Measurements from ENCODE around the gene KCNQ5.

KCNQ5 gene

DNA sequence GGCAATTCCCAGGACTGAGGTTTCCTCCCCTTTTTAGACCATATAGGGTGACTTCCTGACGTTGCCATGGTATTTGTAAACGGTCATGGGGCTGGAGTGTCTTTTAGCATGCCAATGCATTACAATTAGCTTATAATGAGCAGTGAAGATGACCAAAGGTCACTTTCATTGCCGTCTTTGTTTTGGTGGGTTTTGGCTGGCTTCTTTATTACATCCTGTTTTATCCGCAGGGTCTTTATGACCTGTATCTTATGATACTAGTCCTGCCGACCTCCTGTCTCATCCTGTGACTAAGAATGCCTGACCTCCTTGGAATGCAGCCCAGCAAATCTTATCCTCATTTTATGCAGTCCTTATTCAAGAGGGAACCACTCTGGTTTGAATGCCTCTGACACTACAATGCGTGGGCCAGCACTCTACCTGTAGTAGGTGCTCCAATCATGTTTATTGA is 190.1 kb downstream of the KCNQ5 start:
- Histone ChIP-seq H3K27ac (no peak overlapping the region), H3K9ac (ENCODE audit: insufficient read length) (no peak overlapping the region), H3K9me3 (ENCODE audit: low read depth, low read length) (no peaks in the 10 kb centered on the region), H3K36me3 (ENCODE audit: insufficient read depth, low read length) (no peaks in the 10 kb centered on the region), H3K4me3 (no peak overlapping the region)
- TF ChIP-seq EZH2 (IDR thresholded peaks at IDR 0.05) (no peak), POLR2AphosphoS5 (IDR thresholded peaks at IDR 0.05; ENCODE audit: borderline replicate concordance, low read depth, low read length) (no peak), FOXP2 (optimal IDR thresholded peaks at IDR 0.05; ENCODE audit: control extremely low read depth, extremely low read length, insufficient read depth) (no peak)
- no peak for DNase-seq (ENCODE audit: low read depth, low spot score)

DNA sequence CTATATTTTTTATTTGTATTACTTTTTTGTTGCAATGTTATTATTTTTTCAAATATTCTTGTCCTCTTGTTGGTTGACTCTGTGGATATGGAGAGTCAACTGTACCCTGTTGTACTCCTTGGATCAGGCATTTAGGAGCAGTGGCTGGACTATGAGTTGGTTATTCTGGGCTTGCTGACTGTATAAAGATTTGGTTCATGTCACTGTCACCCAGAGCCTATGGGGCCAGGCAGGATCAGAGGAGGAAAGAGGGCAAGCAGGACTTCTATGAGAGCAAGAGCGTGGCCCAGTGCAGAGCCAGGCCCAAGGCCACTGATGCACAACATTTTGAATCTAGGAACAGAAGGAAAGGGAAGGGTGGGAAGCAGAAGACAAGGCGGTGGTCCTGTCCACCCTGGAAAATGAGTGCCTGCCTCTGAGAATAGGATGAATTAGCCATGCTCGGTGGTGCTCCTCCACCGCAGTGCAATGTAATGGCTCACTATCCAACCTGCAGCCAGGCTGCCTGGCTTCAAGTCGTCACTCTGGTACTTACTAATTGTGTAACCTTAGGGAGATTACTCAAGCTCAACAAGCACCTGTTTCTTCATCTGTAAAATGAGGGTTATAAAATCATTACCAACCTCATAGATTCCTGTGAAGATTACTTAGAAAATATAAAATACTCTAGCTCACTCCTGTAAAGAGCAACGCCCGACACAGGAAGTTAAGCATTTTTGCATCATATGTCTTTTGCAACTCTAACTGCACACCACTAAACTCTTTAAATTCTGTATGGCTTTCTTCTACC is 192.1 kb downstream of the KCNQ5 start:
- no peak overlapping the region for H3K4me3 ChIP-seq

DNA sequence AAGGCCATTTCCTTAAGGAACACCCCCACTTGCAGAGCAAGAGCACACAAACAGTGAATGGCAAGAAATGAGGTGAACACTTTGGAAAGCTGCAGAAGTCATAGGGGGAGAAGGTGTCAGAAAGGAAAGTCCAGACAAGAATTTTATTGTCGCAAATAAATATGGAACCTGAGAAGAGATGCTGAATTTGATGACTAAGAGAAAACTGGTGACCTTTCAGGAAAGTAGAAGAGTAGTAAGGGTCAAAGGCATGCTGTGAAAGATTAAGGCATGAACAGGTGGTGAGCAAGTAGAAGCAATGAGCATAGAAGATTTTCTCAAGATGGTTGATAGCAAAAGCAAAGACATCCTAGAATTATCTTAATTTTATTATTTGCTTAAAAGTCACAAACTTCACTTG is 194.2 kb downstream of the KCNQ5 start:
- no peak overlapping the region for H3K27ac ChIP-seq
- DNase-seq (ENCODE audit: low read depth, low spot score), result no peak
- TF ChIP-seq FOXP2 (optimal IDR thresholded peaks at IDR 0.05; ENCODE audit: control extremely low read depth, extremely low read length, insufficient read depth) (no peak), EZH2 (IDR thresholded peaks at IDR 0.05) (no peak), POLR2AphosphoS5 (IDR thresholded peaks at IDR 0.05; ENCODE audit: borderline replicate concordance, low read depth, low read length) (no peak)
- no peaks in the 10 kb centered on the region for H3K9me3 ChIP-seq (ENCODE audit: low read depth, low read length)
- H3K36me3 ChIP-seq (ENCODE audit: insufficient read depth, low read length), result no peaks in the 10 kb centered on the region
- no peak overlapping the region for H3K4me3 ChIP-seq
- H3K9ac ChIP-seq (ENCODE audit: insufficient read length), result no peak overlapping the region

More for the DNA sequence above, 192.1 kb downstream of the KCNQ5 start:
- TF ChIP-seq POLR2AphosphoS5 (IDR thresholded peaks at IDR 0.05; ENCODE audit: borderline replicate concordance, low read depth, low read length), result no peak
- TF ChIP-seq FOXP2 (optimal IDR thresholded peaks at IDR 0.05; ENCODE audit: control extremely low read depth, extremely low read length, insufficient read depth), result no peak
- no peak for TF ChIP-seq EZH2 (IDR thresholded peaks at IDR 0.05)
- Histone ChIP-seq H3K36me3 (ENCODE audit: insufficient read depth, low read length) (no peaks in the 10 kb centered on the region), H3K27ac (no peak overlapping the region), H3K9me3 (ENCODE audit: low read depth, low read length) (no peaks in the 10 kb centered on the region), H3K9ac (ENCODE audit: insufficient read length) (no peak overlapping the region)
- DNase-seq (ENCODE audit: low read depth, low spot score), result no peak

DNA sequence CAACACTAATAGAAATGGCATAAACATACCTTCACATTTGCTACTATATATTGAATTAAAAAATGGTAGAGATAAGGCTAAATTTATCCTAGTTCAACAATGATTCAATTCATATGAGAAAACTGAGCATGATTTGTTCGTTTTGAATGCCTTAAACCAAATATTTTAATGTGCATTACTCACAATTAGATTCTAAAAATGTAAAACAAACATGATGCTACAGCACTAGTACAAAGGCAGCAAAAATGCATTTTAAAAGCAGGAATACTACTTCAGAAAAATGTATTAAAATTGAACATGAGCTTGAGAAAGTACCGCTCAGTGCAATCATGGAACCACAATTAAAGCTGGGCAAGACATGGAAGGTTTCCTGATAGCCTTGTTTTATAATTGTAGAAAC is 195.3 kb downstream of the KCNQ5 start:
- no peak overlapping the region for H3K27ac ChIP-seq
- no peak overlapping the region for H3K4me3 ChIP-seq
- no peak for DNase-seq (ENCODE audit: low read depth, low spot score)
- no peaks in the 10 kb centered on the region for H3K9me3 ChIP-seq (ENCODE audit: low read depth, low read length)
- H3K9ac ChIP-seq (ENCODE audit: insufficient read length), result no peak overlapping the region
- no peak for TF ChIP-seq FOXP2 (optimal IDR thresholded peaks at IDR 0.05; ENCODE audit: control extremely low read depth, extremely low read length, insufficient read depth)
- TF ChIP-seq POLR2AphosphoS5 (IDR thresholded peaks at IDR 0.05; ENCODE audit: borderline replicate concordance, low read depth, low read length), result no peak
- TF ChIP-seq EZH2 (IDR thresholded peaks at IDR 0.05), result no peak
- no peaks in the 10 kb centered on the region for H3K36me3 ChIP-seq (ENCODE audit: insufficient read depth, low read length)

DNA sequence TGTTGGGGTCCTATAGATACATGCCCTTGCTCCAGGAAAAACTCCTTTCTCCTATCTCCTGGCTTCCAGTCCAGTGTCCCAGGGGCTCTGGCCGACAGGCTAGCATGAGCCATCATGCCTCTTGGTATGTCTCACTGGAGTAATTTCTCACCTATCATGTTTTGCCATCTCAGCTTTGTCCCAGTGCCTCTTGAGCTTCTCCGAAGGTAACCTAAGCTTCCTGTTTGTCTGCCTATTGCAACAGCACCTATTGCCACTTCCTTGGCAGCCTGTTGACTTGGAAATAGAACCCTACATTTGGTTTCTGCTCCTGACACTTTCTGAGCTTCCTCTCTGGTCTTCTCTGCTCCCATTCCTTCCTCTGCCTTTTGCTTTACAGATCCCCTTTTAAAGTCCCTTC is 197.7 kb downstream of the KCNQ5 start:
- H3K9ac ChIP-seq (ENCODE audit: insufficient read length), result no peak overlapping the region
- no peaks in the 10 kb centered on the region for H3K9me3 ChIP-seq (ENCODE audit: low read depth, low read length)
- H3K27ac ChIP-seq, result no peak overlapping the region
- DNase-seq (ENCODE audit: low read depth, low spot score), result no peak
- H3K4me3 ChIP-seq, result no peak overlapping the region
- TF ChIP-seq POLR2AphosphoS5 (IDR thresholded peaks at IDR 0.05; ENCODE audit: borderline replicate concordance, low read depth, low read length) (no peak), FOXP2 (optimal IDR thresholded peaks at IDR 0.05; ENCODE audit: control extremely low read depth, extremely low read length, insufficient read depth) (no peak), EZH2 (IDR thresholded peaks at IDR 0.05) (no peak)
- H3K36me3 ChIP-seq (ENCODE audit: insufficient read depth, low read length), result no peaks in the 10 kb centered on the region

DNA sequence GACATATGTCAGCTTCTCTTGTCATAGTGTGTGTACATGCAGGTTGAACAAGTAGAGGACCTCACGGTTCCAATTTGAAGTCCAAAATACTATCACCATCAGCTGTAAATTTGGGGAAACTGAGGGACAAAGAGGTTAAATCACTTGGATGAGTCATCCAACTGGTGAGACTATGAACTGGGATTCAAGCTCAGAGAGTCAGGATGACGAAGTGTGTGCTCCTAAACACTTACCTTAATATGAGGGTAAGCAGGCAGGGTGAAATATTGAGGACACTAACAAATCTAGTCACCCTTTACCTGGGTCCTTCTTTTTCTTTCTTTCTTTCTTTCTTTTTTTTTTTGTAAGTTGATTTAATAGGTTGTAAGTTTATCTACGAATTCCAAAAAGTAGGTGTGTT is 198.3 kb downstream of the KCNQ5 start:
- no peak for DNase-seq (ENCODE audit: low read depth, low spot score)
- no peak for TF ChIP-seq POLR2AphosphoS5 (IDR thresholded peaks at IDR 0.05; ENCODE audit: borderline replicate concordance, low read depth, low read length)
- no peak for TF ChIP-seq FOXP2 (optimal IDR thresholded peaks at IDR 0.05; ENCODE audit: control extremely low read depth, extremely low read length, insufficient read depth)
- TF ChIP-seq EZH2 (IDR thresholded peaks at IDR 0.05), result no peak
- Histone ChIP-seq H3K27ac (no peak overlapping the region), H3K4me3 (no peak overlapping the region), H3K9ac (ENCODE audit: insufficient read length) (no peak overlapping the region), H3K36me3 (ENCODE audit: insufficient read depth, low read length) (no peaks in the 10 kb centered on the region), H3K9me3 (ENCODE audit: low read depth, low read length) (no peaks in the 10 kb centered on the region)

DNA sequence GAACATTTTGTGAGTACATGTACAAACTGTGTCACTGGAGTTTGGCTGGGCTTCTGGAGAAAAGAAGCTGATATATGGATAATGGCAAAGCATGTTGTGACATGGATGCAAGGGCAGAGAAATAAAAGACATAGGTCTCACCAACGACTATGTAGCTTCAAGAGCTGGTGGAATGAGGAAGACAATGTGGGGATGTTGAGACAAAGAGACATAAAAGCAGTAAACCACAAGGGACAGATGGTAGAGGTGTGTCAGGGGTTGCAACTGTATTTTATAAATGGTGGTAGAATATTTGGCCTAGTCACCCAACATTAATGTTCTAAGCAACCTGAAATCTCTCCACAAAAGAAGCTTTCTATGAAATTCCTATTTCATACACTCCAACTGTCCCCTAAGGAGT is 199.0 kb downstream of the KCNQ5 start:
- no peaks in the 10 kb centered on the region for H3K9me3 ChIP-seq (ENCODE audit: low read depth, low read length)
- no peak overlapping the region for H3K9ac ChIP-seq (ENCODE audit: insufficient read length)
- H3K36me3 ChIP-seq (ENCODE audit: insufficient read depth, low read length), result no peaks in the 10 kb centered on the region
- H3K27ac ChIP-seq, result no peak overlapping the region
- TF ChIP-seq POLR2AphosphoS5 (IDR thresholded peaks at IDR 0.05; ENCODE audit: borderline replicate concordance, low read depth, low read length) (no peak), EZH2 (IDR thresholded peaks at IDR 0.05) (no peak), FOXP2 (optimal IDR thresholded peaks at IDR 0.05; ENCODE audit: control extremely low read depth, extremely low read length, insufficient read depth) (no peak)
- DNase-seq (ENCODE audit: low read depth, low spot score), result no peak
- H3K4me3 ChIP-seq, result no peak overlapping the region

DNA sequence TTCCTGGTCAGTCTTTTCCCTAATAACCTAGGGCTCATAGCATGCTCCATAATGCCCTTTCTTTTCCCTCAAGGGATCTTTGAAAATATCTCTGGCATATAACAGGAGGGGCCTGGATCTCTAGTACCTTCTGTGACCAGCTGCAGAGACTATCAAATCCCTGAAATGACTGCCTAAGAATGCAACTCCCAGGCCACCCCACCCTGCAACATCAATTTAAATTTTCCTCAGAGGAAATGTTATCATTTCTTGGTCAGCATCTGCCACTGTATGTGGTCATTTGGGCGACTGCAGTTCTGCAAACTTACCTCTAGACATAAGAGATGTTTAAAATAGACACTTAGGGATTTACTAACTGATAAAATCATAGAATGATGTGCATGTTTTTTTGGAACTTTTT is 200.2 kb downstream of the KCNQ5 start:
- H3K36me3 ChIP-seq (ENCODE audit: insufficient read depth, low read length), result no peaks in the 10 kb centered on the region
- H3K9ac ChIP-seq (ENCODE audit: insufficient read length), result no peak overlapping the region
- H3K27ac ChIP-seq, result no peak overlapping the region
- no peaks in the 10 kb centered on the region for H3K9me3 ChIP-seq (ENCODE audit: low read depth, low read length)
- H3K4me3 ChIP-seq, result no peak overlapping the region
- TF ChIP-seq FOXP2 (optimal IDR thresholded peaks at IDR 0.05; ENCODE audit: control extremely low read depth, extremely low read length, insufficient read depth), result no peak
- TF ChIP-seq POLR2AphosphoS5 (IDR thresholded peaks at IDR 0.05; ENCODE audit: borderline replicate concordance, low read depth, low read length), result no peak
- no peak for TF ChIP-seq EZH2 (IDR thresholded peaks at IDR 0.05)
- no peak for DNase-seq (ENCODE audit: low read depth, low spot score)
